Measurements from ENCODE around the gene RTTN. TPM values are rescaled to one million over a fixed set of nuclear protein-coding genes. Genes with fewer than 3 reads are reported as not detected.

RTTN gene
- polyA plus RNA-seq, 3 donors, result 15.9 to 18.6 (median 16.8) TPM

GRCh38 chr18:70025580-70025979 is 179.9 kb downstream of the RTTN start:
- no peak for DNase-seq

DNA sequence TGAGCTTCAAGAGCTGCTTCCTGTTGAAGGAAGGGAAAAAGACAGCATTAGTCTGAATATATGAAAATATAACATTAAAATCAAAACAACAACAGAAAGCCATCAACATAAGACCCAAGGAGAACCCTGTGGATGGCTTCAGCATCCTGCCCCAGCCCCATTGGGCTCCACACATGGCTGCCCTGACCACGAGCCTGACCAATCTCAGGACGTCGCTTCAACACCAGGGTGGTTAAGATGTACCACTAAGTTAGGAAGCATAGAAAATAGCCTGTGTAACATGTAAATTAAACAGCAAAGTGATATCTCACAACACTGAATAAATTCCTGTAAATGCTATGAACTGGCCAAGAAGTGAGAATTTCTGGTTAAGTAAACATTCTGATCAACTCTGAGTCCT is 180.7 kb downstream of the RTTN start:
- DNase-seq, result no peak

DNA sequence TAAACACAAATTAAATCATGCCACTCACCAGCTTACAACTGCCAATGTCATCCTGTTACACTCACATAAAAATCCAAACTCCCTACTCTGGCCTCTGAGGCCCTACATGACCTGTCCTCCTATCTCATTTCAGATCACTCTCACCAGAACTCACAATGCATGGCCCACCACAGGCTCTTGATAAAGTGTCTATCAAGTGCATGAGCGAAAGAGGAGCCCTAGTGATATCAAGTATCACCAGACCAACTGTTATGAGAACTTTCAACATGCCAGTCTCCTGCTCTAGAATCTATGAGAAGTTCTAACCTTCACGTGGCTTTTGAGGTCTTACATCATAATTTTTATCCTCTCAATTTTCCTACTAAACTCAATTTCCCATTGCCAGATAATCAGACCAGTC is 181.4 kb downstream of the RTTN start:
- DNase-seq, result peak; percentile 11

DNA sequence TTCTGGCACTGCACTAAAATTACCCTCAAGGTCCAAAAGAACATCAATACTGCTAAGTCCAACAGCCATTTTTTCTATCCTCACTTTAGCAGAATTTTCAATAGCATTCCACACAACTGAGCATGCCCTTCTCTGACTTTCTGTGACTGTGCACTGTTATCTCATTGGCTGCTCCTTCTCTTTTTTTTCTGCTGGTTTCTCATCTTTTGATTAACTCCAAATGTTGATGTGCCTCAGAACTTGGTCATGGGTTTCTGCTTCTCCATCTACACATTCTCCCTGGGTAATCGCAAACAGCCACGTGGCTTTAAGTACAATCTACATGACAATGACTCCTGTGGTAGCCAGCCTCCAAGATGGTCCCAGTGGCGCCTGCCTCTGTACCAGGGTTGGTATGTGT is 182.9 kb downstream of the RTTN start:
- DNase-seq, result no peak

DNA sequence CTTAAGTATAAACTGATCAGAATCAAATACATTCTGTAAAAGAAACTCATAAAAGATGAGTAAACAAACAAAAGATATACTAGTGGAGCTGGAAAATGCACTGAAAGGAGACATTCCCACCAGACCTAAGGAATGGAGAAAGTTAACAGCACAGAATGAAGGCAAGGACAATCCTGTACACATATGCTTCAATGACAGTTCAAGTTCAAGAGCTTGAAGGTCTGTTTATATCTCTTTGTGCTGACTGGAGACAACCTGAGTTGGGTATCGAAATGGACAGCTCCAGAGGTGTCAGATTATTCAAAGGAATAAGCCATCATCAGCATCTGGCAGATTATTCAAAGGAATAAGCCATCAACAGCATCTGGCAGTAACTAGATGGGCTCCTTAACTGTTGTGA is 184.0 kb downstream of the RTTN start:
- no peak for DNase-seq

GRCh38 chr18:70021043-70021442 is 184.4 kb downstream of the RTTN start:
- DNase-seq, result no peak

- no peak for DNase-seq
Measured at GRCh38 chr18:70019991-70020390, 185.5 kb downstream of the RTTN start.

GRCh38 chr18:70019136-70019535 is 186.4 kb downstream of the RTTN start:
- DNase-seq, result no peak

- no peak for DNase-seq
Measured at GRCh38 chr18:70015127-70015526, 190.4 kb downstream of the RTTN start.

DNA sequence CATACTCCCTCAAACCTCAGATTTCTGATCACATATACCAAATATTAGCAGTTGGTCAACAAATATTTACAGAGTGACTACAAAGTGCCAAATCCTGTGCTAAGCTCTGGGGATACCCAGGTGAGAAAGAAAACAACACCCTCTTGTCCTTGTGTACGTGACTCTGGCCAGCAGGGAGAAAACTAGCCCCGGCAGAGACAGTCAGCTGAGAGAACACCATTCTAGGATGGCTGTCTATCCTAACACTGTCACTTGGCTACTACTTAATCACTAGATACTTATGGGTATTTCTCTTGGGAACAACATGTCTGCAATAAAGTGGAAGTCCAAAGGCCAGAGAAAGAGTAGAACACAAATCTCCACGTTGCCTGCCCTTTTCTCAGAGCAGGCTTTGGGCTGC is 199.9 kb downstream of the RTTN start:
- no peak for DNase-seq

DNA sequence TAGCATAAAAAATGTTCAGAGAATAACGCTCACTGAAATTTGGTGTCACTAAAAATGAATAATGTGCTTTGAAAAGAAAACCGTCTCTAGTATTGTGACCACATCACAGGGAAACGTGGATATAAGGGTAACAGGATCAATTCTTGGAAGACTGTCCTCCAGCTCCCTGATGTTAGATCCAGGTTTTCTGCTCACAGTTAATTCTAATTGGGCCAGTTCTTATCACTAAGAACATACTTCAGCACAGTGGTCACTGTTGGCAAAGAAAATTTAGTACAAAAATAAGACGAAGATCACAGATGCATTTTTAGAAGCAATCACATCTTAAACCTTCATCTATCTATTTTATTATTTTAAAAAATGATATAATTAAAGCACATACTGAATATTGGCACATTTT is 200.8 kb downstream of the RTTN start:
- no peak for DNase-seq

DNA sequence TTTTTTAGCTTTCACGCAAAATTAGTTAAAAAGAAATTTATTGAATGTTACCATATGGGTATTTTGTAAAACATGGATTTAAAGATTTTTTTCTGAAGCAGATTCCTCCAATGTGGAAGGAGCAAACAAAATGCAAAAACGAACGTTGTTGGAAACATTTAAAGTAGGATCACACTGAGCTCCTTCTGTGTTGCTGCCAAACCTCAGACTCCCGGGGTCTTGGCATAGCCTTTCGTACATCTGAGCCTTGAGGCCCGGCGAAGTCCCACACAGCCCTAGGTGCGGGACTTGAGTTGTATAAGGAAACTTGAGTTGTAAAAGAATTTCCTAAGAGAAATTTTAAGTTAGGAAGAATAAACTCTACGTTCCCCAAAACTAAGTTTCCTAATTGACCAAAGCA is 205.8 kb downstream of the RTTN start:
- no peak for DNase-seq

DNA sequence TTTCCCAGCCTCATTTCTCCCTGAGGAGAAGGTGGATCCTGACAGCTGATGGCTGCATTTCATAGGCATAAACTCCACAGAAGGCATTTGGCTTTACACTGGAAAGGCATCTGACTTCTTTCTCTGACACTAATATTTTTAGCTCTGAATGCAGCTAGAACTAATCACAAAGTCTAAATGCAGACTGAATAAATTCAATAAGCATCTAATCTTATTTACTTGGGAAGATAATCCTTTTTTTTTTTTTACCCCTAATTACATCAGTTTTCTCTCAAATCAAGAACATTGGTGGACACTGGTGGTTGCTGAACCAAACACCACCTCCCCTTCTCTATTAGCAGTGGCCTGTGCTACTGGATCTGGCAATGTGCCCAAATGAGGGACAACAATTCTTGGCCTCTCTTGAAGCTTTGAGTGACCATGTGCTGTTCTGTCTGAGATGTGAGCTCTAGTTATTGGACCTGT is 206.9 kb downstream of the RTTN start:
- DNase-seq, result no peak

DNA sequence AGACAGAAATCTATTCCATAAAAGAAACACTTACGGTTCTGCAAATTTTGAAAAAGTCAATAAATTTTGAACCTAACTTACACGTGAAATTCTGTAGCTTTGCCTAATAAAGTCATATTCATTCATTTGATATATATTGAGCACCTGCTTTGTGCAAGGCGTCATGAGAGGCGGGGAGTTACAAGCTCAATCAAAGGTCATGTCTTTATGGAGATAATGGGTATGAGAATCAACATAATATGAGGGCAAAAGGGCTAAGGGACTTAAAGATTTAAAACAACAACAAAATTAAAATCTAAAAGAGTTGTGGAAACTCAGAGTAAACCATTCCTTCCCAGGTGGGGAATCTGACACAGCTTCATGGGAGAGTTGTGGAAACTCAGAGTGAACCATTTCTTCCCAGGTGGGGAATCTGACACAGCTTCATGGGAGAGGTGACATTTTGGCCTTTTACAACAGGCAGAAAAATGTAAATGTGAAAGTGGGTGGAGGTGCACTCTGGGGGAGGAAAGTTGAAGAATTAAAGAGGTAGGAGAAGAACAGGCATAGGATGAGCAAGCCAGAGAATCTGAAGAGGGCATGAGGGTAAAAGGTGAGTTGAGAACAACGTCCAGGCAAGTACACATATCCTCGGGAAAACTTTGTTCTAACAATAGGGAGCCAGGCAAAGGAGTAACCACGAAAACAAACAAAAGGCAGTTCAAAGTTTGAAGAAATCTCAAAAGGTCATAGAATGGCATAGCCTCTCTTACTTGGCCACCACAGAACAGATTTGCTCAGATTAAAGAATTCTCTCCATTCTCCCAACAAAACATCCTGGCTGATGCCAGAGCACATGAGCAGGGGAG is 208.3 kb downstream of the RTTN start:
- DNase-seq, result no peak

DNA sequence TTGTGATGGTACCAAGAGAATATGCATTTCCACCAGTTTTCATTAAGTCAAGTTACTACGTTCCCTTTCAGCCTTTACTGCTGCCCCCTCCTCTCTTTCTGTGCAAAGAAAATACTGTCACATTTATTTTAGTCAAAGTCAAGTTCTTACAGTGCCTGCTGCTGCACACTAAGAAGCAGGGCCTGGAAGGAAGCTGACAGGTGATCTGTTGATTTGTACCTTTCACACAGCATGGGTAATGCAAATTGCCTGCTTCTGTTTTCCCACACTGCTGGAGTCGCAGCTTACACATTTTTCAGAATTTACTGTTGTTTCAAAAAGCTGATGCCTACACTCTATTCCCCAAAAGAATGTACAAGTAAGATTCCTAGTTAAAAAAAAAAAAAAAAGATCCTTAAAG is 209.1 kb downstream of the RTTN start:
- no peak for DNase-seq

DNA sequence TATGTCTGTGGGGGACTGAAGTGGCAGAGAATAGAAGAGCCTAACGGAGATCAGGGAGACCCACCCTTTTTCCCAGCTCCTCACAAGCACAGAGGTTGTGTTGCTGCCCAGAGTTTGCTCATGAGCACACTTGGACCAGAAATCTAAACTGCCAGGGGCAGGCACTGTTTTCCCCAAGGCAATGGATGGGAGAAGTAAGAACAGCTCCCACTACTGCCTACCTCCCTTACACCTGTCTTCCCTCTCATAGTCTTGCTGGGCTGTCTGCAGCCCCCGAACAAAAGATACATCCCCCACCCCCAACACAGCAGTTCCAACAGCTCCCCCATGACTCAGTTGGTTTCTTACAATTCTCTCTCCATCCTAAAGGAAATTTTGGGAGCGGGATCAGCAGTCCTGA is 209.7 kb downstream of the RTTN start:
- no peak for DNase-seq

GRCh38 chr18:69992776-69993175 is 212.7 kb downstream of the RTTN start:
- no peak for DNase-seq

DNA sequence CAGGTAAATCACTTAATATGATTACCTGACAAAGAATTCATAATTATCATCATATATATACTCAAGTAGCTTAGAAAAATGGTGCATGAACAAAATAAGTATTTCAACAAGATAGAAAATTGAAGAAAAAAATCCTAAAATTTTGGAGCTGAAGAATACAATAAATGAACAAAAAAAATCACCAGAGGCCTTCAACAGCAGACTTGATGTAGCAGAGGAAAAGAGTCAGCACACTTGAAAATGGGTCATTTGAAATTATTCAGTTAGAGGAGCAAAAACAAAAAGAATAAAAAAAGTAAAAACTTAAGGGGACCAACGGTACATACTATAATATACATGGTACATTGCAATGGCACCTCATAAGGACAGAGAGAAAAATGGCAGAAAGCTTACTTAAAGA is 217.6 kb downstream of the RTTN start:
- DNase-seq, result no peak

DNA sequence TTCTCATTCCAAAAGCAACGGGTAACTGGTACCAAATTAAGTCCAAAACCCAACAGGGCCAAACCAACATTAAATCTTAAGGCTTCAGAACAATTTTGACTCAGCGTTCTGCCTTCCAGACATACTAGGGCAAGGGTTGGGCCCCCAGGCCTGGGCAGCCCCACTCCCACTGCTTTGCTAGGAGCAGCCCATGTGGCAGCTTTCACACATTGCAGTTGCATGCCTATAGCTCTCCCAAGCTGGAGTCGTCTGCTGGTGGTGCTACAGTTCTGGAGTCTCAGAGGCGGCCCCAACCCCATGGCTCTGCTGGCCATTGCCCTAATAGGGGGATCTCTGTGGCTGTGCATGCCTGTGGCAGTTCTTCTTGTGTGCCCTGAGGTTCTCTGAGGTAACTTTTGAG is 220.2 kb downstream of the RTTN start:
- no peak for DNase-seq

DNA sequence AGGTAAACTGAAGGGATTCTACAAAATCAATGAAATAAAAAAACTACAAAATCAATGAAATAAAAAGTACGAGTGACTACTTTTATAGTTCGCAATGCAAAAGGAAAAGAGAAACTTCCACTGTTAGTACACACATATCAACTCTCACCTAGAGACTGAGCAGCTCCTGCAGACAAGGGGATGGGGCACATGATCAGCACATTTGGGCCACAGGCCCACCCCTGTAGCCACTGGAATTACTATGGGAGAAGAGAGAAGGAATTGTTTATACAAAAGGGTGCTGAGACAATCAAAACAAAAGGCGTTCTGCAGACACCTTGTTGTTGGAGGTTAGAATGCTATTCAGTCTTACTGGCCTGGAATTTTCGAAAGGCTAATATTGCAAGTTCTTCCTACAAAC is 223.1 kb downstream of the RTTN start:
- DNase-seq, result no peak

GRCh38 chr18:69981948-69982347 is 223.5 kb downstream of the RTTN start:
- no peak for DNase-seq

- DNase-seq, result no peak
Measured at GRCh38 chr18:69980982-69981804, 224.3 kb downstream of the RTTN start.

DNA sequence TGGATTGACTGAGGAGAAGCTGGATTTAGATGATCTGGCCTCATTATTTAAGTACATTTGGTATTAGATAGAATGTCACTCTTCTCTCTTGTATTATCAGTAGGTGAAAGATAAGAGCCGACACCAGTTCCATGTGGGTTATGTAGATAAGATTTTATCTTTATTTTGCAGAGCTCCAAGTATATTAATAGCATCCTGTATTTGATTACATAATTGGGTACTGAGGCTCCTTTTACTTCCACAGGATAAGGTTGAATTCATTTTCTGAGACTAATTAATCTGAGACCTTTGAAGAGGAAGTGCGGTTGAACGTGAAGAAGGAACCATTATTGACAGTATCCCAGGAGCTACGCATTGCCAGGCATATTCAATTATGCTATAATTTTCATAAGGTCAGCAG is 225.0 kb downstream of the RTTN start:
- DNase-seq, result no peak

Data from renal pelvis (tissue), 4 donors.